ENCODE measurements around the gene CYP2W1. TPM values are rescaled to one million over a fixed set of nuclear protein-coding genes. Genes with fewer than 3 reads are reported as not detected.
"Not testable (repeated sequence)": the region's sequence is repeated elsewhere in the genome, so short reads cannot be mapped to it uniquely, and the experiment has no call there.

CYP2W1 gene
- total and polyA plus RNA-seq, 4 experiments from 2014 or later: not detected

GRCh38 chr7:938546-939185 lies 44.3 kb upstream of the CYP2W1 start:
- Mint-ChIP-seq H3K4me1 (peaks cover 4 to 9% (median 6%) of the 10 kb centered on the region in 4 donors), H3K4me3 (no peak overlapping the region), H3K27me3 (peaks cover 0 to 2% of the 10 kb centered on the region in 2 donors), H3K9me3 (peaks cover 0 to 15% (median 5%) of the 10 kb centered on the region in 8 donors), H3K27ac (no peak overlapping the region), H3K36me3 (peaks cover 0 to 5% of the 10 kb centered on the region in 2 donors)
- DNase-seq: no peak
- H3K27me3 ChIP-seq (ENCODE audit: insufficient read depth, low read length): no peaks in the 10 kb centered on the region
- intact Hi-C loops (cut with micrococcal nuclease): no loop called here
- peaks cover 0 to 6% of the 10 kb centered on the region in 2 donors for H3K9me3 ChIP-seq (ENCODE audit: control insufficient read depth in 1 of 2, low read length in 2 of 2)
- no peak overlapping the region for H3K27ac ChIP-seq (ENCODE audit: low read depth, low read length)
- no peak overlapping the region for H3K4me3 ChIP-seq (ENCODE audit: low read length in 2 of 2)
- CTCF ChIA-PET (ENCODE audit: partially characterized antibody): interaction anchor here (0.9 to 2.3 kb wide), 2 partner anchors 9 to 30 kb away, joined by 3 to 7 read pairs; no protein-coding TSS in a partner anchor
- H3K4me1 ChIP-seq (ENCODE audit: insufficient read depth, low read length): peaks cover 5% of the 10 kb centered on the region
- no peaks in the 10 kb centered on the region for H3K36me3 ChIP-seq (ENCODE audit: insufficient read depth, low read length)
- POLR2A ChIA-PET (ENCODE audit: partially characterized antibody): interaction anchor here (1.4 kb wide), 1 partner anchor 15 kb away, joined by 4 read pairs; no protein-coding TSS in a partner anchor

GRCh38 chr7:939843-940242 lies 43.1 kb upstream of the CYP2W1 start:
- POLR2A ChIA-PET (ENCODE audit: partially characterized antibody): no interaction called here
- DNase-seq: no peak

GRCh38 chr7:940599-941408 lies 42.2 kb upstream of the CYP2W1 start:
- peaks cover 4 to 9% (median 6%) of the 10 kb centered on the region in 4 donors for H3K4me1 Mint-ChIP-seq
- no peaks in the 10 kb centered on the region for H3K36me3 ChIP-seq (ENCODE audit: insufficient read depth, low read length)
- ChIA-PET CTCF (ENCODE audit: partially characterized antibody) (no interaction called here), POLR2A (ENCODE audit: partially characterized antibody) (no interaction called here)
- H3K4me3 Mint-ChIP-seq: no peak overlapping the region
- intact Hi-C loops (cut with micrococcal nuclease): loop anchor here (2.0 kb wide), 1 partner anchor 18 kb away; no protein-coding TSS in a partner anchor
- peaks cover 0 to 6% of the 10 kb centered on the region in 2 donors for H3K9me3 ChIP-seq (ENCODE audit: control insufficient read depth in 1 of 2, low read length in 2 of 2)
- peaks cover 0 to 2% of the 10 kb centered on the region in 2 donors for H3K27me3 Mint-ChIP-seq
- no peak overlapping the region for H3K27ac ChIP-seq (ENCODE audit: low read depth, low read length)
- no peaks in the 10 kb centered on the region for H3K27me3 ChIP-seq (ENCODE audit: insufficient read depth, low read length)
- no peak overlapping the region for H3K27ac Mint-ChIP-seq
- peaks cover 5% of the 10 kb centered on the region for H3K4me1 ChIP-seq (ENCODE audit: insufficient read depth, low read length)
- peaks cover 0 to 5% of the 10 kb centered on the region in 2 donors for H3K36me3 Mint-ChIP-seq
- no peak overlapping the region for H3K4me3 ChIP-seq (ENCODE audit: low read length in 2 of 2)
- DNase-seq: no peak
- H3K9me3 Mint-ChIP-seq: peaks cover 0 to 15% (median 5%) of the 10 kb centered on the region in 8 donors

More at GRCh38 chr7:939843-940242, 43.1 kb upstream of the CYP2W1 start:
- H3K27me3 ChIP-seq (ENCODE audit: insufficient read depth, low read length): no peaks in the 10 kb centered on the region
- no peak overlapping the region for H3K4me3 ChIP-seq (ENCODE audit: low read length in 2 of 2)
- H3K27ac ChIP-seq (ENCODE audit: low read depth, low read length): no peak overlapping the region
- no peaks in the 10 kb centered on the region for H3K36me3 ChIP-seq (ENCODE audit: insufficient read depth, low read length)
- H3K36me3 Mint-ChIP-seq: peaks cover 0 to 5% of the 10 kb centered on the region in 2 donors
- intact Hi-C loops (cut with micrococcal nuclease): loop anchor here (2.0 kb wide), 1 partner anchor 17 kb away; no protein-coding TSS in a partner anchor
- peaks cover 4 to 9% (median 6%) of the 10 kb centered on the region in 4 donors for H3K4me1 Mint-ChIP-seq
- H3K27me3 Mint-ChIP-seq: peaks cover 0 to 2% of the 10 kb centered on the region in 2 donors
- peaks cover 5% of the 10 kb centered on the region for H3K4me1 ChIP-seq (ENCODE audit: insufficient read depth, low read length)
- CTCF ChIA-PET (ENCODE audit: partially characterized antibody): no interaction called here
- H3K4me3 Mint-ChIP-seq: no peak overlapping the region
- H3K9me3 ChIP-seq (ENCODE audit: control insufficient read depth in 1 of 2, low read length in 2 of 2): peaks cover 0 to 6% of the 10 kb centered on the region in 2 donors
- H3K27ac Mint-ChIP-seq: no peak overlapping the region
- H3K9me3 Mint-ChIP-seq: peaks cover 0 to 15% (median 5%) of the 10 kb centered on the region in 8 donors

GRCh38 chr7:943793-944192 lies 39.2 kb upstream of the CYP2W1 start:
- H3K36me3 Mint-ChIP-seq; H3K4me3 Mint-ChIP-seq; H3K4me3 ChIP-seq (ENCODE audit: low read length in 2 of 2); H3K27ac ChIP-seq (ENCODE audit: low read depth, low read length); POLR2A ChIA-PET (ENCODE audit: partially characterized antibody); intact Hi-C loops (cut with micrococcal nuclease); DNase-seq; H3K27ac Mint-ChIP-seq; H3K36me3 ChIP-seq (ENCODE audit: insufficient read depth, low read length); H3K9me3 ChIP-seq (ENCODE audit: control insufficient read depth in 1 of 2, low read length in 2 of 2); H3K4me1 Mint-ChIP-seq; H3K4me1 ChIP-seq (ENCODE audit: insufficient read depth, low read length); H3K27me3 ChIP-seq (ENCODE audit: insufficient read depth, low read length); CTCF ChIA-PET (ENCODE audit: partially characterized antibody); H3K27me3 Mint-ChIP-seq: not testable (repeated sequence)
- H3K9me3 Mint-ChIP-seq: peaks cover 0 to 15% (median 5%) of the 10 kb centered on the region in 8 donors

GRCh38 chr7:944744-945143 lies 38.2 kb upstream of the CYP2W1 start:
- H3K4me3 Mint-ChIP-seq: no peak overlapping the region
- H3K9me3 Mint-ChIP-seq: peaks cover 0 to 15% (median 5%) of the 10 kb centered on the region in 8 donors
- peaks cover 2 to 4% (median 4%) of the 10 kb centered on the region in 4 donors for H3K4me1 Mint-ChIP-seq
- H3K36me3 Mint-ChIP-seq: peaks cover 0 to 5% of the 10 kb centered on the region in 2 donors
- Histone ChIP-seq H3K36me3 (ENCODE audit: insufficient read depth, low read length) (no peaks in the 10 kb centered on the region), H3K27me3 (ENCODE audit: insufficient read depth, low read length) (no peaks in the 10 kb centered on the region), H3K4me3 (ENCODE audit: low read length in 2 of 2) (no peak overlapping the region), H3K9me3 (ENCODE audit: control insufficient read depth in 1 of 2, low read length in 2 of 2) (peaks cover 0 to 6% of the 10 kb centered on the region in 2 donors), H3K27ac (ENCODE audit: low read depth, low read length) (no peak overlapping the region), H3K4me1 (ENCODE audit: insufficient read depth, low read length) (no peaks in the 10 kb centered on the region)
- no peak for DNase-seq
- intact Hi-C loops (cut with micrococcal nuclease): no loop called here
- H3K27me3 Mint-ChIP-seq: peaks cover 0 to 2% of the 10 kb centered on the region in 2 donors
- H3K27ac Mint-ChIP-seq: peak overlapping the region in 1 of 7 donors; percentile 43
- ChIA-PET CTCF (ENCODE audit: partially characterized antibody) (no interaction called here), POLR2A (ENCODE audit: partially characterized antibody) (no interaction called here)

GRCh38 chr7:945147-945555 lies 37.8 kb upstream of the CYP2W1 start:
- H3K27me3 ChIP-seq (ENCODE audit: insufficient read depth, low read length): no peaks in the 10 kb centered on the region
- H3K36me3 ChIP-seq (ENCODE audit: insufficient read depth, low read length): no peaks in the 10 kb centered on the region
- H3K36me3 Mint-ChIP-seq: peaks cover 0 to 4% of the 10 kb centered on the region in 2 donors
- no peak overlapping the region for H3K27ac Mint-ChIP-seq
- peaks cover 1 to 11% (median 4%) of the 10 kb centered on the region in 8 donors for H3K9me3 Mint-ChIP-seq
- H3K27ac ChIP-seq (ENCODE audit: low read depth, low read length): no peak overlapping the region
- H3K4me1 ChIP-seq (ENCODE audit: insufficient read depth, low read length): no peaks in the 10 kb centered on the region
- intact Hi-C loops (cut with micrococcal nuclease): no loop called here
- CTCF ChIA-PET (ENCODE audit: partially characterized antibody): no interaction called here
- peaks cover 2 to 4% (median 4%) of the 10 kb centered on the region in 4 donors for H3K4me1 Mint-ChIP-seq
- peaks cover 0 to 2% of the 10 kb centered on the region in 2 donors for H3K27me3 Mint-ChIP-seq
- no peak overlapping the region for H3K4me3 Mint-ChIP-seq
- H3K4me3 ChIP-seq (ENCODE audit: low read length in 2 of 2): no peak overlapping the region
- no peak for DNase-seq
- peaks cover 0 to 6% of the 10 kb centered on the region in 2 donors for H3K9me3 ChIP-seq (ENCODE audit: control insufficient read depth in 1 of 2, low read length in 2 of 2)
- POLR2A ChIA-PET (ENCODE audit: partially characterized antibody): no interaction called here

GRCh38 chr7:945556-946255 lies 37.3 kb upstream of the CYP2W1 start:
- H3K4me3 Mint-ChIP-seq: no peak overlapping the region
- no peak overlapping the region for H3K4me3 ChIP-seq (ENCODE audit: low read length in 2 of 2)
- no peaks in the 10 kb centered on the region for H3K4me1 ChIP-seq (ENCODE audit: insufficient read depth, low read length)
- intact Hi-C loops (cut with micrococcal nuclease): no loop called here
- H3K27me3 Mint-ChIP-seq: peaks cover 0 to 2% of the 10 kb centered on the region in 2 donors
- DNase-seq: no peak
- no peak overlapping the region for H3K27ac ChIP-seq (ENCODE audit: low read depth, low read length)
- POLR2A ChIA-PET (ENCODE audit: partially characterized antibody): no interaction called here
- CTCF ChIA-PET (ENCODE audit: partially characterized antibody): no interaction called here
- H3K27ac Mint-ChIP-seq: no peak overlapping the region
- H3K9me3 ChIP-seq (ENCODE audit: control insufficient read depth in 1 of 2, low read length in 2 of 2): peaks cover 0 to under 1% of the 10 kb centered on the region in 2 donors
- peaks cover 0 to 4% (median 4%) of the 10 kb centered on the region in 4 donors for H3K4me1 Mint-ChIP-seq
- no peaks in the 10 kb centered on the region for H3K27me3 ChIP-seq (ENCODE audit: insufficient read depth, low read length)
- no peaks in the 10 kb centered on the region for H3K36me3 Mint-ChIP-seq
- peaks cover 0 to 5% (median under 1%) of the 10 kb centered on the region in 8 donors for H3K9me3 Mint-ChIP-seq
- no peaks in the 10 kb centered on the region for H3K36me3 ChIP-seq (ENCODE audit: insufficient read depth, low read length)

Data from CD4-positive, alpha-beta memory T cell (primary cell).